ENCODE measurements around the gene JPT2.

GRCh38 chr16:1726661-1727502, 48.8 kb downstream of the JPT2 start:
- TF ChIP-seq ESRRA (CRISPR knock-in tag; IDR thresholded peaks at IDR 0.05; ENCODE audit: borderline replicate concordance) (no peak), ZMAT4 (CRISPR knock-in tag; IDR thresholded peaks at IDR 0.05) (no peak), ZNF219 (CRISPR knock-in tag; IDR thresholded peaks at IDR 0.05; ENCODE audit: borderline replicate concordance) (no peak), MLX (CRISPR knock-in tag; IDR thresholded peaks at IDR 0.05) (no peak)
- TF ChIP-seq, protein P1, sequence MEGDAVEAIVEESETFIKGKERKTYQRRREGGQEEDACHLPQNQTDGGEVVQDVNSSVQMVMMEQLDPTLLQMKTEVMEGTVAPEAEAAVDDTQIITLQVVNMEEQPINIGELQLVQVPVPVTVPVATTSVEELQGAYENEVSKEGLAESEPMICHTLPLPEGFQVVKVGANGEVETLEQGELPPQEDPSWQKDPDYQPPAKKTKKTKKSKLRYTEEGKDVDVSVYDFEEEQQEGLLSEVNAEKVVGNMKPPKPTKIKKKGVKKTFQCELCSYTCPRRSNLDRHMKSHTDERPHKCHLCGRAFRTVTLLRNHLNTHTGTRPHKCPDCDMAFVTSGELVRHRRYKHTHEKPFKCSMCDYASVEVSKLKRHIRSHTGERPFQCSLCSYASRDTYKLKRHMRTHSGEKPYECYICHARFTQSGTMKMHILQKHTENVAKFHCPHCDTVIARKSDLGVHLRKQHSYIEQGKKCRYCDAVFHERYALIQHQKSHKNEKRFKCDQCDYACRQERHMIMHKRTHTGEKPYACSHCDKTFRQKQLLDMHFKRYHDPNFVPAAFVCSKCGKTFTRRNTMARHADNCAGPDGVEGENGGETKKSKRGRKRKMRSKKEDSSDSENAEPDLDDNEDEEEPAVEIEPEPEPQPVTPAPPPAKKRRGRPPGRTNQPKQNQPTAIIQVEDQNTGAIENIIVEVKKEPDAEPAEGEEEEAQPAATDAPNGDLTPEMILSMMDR (IDR thresholded peaks at IDR 0.05), result no peak
- TF ChIP-seq, protein P2, sequence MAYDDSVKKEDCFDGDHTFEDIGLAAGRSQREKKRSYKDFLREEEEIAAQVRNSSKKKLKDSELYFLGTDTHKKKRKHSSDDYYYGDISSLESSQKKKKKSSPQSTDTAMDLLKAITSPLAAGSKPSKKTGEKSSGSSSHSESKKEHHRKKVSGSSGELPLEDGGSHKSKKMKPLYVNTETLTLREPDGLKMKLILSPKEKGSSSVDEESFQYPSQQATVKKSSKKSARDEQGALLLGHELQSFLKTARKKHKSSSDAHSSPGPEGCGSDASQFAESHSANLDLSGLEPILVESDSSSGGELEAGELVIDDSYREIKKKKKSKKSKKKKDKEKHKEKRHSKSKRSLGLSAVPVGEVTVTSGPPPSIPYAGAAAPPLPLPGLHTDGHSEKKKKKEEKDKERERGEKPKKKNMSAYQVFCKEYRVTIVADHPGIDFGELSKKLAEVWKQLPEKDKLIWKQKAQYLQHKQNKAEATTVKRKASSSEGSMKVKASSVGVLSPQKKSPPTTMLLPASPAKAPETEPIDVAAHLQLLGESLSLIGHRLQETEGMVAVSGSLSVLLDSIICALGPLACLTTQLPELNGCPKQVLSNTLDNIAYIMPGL (CRISPR knock-in tag; IDR thresholded peaks at IDR 0.05), result no peak
- TF ChIP-seq, protein P3, sequence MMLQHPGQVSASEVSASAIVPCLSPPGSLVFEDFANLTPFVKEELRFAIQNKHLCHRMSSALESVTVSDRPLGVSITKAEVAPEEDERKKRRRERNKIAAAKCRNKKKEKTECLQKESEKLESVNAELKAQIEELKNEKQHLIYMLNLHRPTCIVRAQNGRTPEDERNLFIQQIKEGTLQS (CRISPR knock-in tag; conservative IDR thresholded peaks at IDR 0.05), result no peak

Measured in WTC11 (cell line).